ENCODE measurements around the gene IFT27.
"Not testable (repeated sequence)": the region's sequence is repeated elsewhere in the genome, so short reads cannot be mapped to it uniquely, and the experiment has no call there.

Gene IFT27

DNA sequence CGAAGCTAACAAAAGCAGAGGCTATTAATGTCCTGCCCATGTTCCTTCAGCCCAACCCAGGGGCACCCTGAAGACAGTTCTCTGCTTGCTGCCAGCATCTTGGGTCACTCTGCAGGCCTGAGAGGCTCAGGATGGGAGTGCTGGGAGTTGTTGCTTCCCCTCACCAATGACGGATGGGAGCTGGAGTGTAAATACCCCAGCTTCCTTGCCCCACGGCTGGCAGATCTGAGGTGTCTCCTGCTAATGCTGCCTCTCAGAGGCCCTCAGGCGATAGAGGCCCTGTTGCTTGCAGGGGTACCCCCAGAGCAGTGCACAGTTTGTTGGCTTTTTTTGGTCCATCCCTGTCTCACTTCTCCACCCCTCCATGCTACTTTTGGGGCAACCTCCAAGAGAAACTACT, 32.9 kb downstream of the IFT27 start:
- no peak for DNase-seq

DNA sequence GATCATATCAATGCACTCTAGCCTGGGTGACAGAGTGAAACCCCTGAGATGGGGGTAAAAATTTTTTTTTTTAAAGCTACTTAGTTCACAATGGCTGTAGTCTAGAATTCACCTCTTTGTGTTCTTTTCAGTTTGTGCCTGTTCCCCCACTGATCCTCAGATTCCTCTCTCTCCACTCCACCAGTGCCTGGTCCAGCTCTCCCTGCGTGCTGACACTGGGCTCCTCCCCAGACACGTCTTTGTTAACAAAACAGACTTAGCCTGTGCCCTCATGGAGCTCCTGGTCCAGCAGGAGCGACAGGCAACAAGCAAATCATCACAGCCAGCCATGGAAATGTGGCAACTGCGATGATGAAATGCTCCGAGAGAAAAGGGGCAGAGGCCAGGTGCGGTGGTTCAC, 34.0 kb downstream of the IFT27 start:
- no peak for DNase-seq

DNA sequence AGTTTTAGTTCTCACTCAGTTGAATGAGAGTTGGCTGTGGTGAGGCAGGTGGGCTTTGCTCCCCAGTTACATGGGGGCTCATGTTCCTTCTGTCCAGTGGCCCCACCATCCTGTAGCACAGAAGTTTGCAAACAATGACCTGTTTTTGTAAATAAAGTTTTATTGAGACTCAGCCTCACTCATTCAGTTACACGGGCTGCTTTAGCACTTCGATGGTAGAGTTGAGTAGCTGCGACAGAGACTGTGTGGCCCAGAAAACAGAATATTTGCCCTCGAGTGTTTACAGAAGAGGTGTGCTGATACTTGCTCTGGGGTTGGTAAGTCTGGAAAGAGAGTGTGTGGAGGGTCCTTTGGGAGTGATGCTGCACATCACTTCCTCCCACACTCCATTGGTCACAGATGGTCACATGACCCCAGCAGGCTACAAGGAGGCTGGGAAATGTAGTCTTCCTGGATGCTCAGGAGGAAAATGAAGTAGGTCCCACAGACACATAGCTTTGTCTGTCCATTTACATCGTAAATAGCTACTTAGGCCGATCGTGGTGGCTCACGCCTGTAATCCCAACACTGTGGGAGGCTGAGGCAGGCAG, 34.6 kb downstream of the IFT27 start:
- DNase-seq = peak; percentile 29

DNA sequence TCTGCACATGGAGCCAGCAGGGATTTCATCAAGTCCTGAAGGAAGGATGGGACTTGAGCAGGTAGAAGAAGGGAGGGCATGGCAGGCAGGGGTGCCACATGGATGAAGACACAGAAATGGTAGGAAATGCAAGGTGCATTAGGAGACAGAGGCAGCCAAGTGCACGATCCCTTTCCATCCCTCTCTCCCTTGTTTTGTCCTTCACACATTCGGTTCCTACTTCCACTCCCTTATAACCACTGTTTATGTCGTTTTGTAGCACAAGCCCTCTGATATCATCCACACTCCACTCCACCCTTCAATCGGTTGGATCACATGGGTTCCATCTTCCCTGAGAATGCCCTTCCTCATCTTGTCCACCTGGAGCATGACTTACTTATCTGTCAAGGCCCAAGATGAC, 35.2 kb downstream of the IFT27 start:
- DNase-seq = no peak

DNA sequence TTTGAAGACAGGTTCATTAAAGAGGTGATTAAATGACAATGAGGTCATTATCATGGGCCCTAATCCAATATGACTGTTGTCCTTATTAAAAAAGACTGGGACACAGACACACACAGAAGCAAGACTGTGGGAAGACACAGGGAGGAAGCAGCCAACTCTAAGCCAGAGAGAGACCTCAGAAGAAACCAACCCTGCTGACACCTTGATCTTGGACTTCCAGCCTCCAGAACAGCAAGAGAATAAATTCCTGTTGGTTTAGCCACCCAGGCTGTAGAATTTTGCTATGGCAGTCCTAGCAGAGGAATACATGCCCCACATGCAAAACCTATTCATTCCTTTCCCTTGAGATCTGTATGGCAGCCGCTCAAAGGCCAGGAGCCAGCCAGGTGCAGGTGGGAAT, 36.7 kb downstream of the IFT27 start:
- DNase-seq = no peak

DNA sequence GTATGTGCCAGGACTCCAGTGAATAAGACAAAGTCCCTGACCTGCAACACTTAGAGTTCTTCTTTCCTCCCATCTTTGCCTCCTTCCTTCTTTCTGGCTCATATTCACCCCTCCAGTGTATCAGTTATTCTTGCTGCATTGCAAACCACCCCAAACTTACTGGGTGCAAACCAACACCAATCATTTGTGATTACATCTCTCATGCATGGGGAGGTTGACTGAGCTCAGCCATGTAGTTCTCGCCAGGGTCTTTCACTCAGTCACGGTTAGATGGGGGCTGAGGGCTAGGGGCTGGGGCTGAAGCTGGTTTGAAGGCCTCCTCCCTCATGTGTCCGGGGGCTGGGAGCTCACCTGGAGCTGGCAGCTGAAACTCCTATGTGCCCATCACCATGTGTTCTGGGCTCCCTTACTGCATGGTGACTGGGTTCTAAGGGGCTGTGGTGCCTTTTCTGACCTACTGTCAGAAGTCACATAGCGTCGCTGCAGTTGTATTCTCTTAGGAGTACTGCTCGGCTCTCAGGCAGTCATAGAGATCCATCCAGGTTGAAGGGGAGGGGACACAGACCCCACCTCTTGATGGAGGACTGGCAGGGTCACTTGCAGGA, 37.4 kb downstream of the IFT27 start:
- DNase-seq = no peak

DNA sequence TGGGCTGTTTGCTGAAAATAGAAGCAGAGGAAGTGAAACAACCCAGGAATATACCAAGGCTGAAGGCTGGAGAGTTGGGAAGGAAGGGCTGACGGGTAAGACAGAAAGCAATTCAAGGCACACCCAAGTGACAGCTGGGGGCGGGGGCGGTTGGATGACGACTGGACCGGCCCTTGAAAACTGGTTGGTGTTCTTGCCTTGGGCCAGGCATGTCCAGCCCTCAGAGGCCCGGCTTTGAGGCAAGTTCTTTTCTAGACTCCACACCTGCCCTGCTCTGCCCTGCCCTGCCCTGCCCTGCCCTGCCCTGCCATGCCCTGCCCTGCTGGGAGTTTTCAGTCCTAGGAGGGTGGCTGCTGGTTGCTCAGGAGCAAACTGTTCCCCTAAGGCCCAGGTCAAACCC, 38.1 kb downstream of the IFT27 start:
- no peak for DNase-seq

DNA sequence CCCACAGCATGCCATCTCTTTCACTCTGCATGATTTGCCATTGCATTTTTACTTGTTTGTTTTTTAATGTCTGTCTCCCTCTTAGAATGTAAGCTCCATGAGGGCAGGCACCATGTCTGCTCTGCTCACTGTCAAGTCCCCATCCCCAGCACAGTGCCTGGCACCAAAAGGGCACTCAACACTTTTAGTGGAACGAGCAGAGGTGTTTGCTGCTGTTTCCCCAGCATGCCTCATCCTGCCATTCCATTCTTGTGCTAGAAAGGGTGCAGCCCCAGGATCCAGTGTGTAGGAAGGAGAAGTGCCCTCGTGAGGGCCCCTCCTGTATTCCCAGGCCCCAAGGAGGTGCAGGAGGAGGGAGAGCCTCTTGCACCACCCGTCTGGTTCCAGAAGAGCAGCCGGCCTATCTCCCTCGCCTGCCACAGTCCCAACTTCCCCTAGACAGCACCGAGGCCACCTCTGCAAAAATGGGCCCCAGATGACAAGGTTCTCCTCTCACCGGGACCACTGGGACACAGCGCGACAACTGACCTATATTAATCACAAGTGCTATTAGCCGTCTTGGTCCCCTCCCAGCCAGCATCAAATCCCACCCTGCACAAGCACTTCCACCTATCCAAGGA, 39.1 kb downstream of the IFT27 start:
- DNase-seq = no peak

DNA sequence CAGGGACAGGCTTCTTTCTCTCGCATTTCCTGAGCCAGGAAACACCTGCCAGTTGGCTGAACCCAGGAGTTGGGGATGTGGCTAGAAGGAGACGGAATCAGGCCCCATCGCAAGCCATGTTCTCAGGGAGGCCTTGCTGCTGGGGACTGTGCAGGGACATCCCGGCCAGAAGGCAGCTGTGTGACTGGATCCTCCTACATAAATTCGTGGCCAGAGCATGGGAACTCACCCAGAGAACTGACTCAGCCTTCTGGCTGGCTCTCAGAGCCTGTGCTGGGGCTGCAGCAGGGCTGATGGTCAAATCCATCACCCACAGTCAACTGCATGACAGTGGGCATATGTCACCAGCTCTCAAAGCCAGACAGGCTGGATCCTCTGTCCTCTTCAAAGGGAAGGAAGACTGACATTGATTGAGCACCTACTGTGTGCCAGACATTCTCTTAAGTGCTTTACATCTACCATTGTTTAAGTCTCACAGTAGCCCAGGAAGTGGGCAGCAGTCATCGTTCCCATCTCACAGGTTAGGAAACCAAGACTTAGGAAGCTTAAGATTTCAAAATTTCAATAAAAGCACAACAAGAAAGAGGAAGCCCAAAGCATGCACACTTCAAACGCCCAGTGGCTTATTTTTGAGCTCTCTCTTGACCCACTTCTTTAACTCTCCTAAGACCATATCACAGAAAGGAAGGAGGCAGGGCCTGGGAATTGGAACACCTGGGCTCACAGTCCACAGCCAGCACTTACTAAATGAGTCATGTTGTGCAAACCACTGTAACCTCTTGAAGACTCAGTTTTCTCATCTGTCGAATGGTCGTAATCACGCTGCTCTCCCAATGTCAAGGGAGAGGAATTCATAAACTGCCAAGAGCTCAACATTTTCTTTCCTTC, 41.5 kb downstream of the IFT27 start:
- no peak for DNase-seq

DNA sequence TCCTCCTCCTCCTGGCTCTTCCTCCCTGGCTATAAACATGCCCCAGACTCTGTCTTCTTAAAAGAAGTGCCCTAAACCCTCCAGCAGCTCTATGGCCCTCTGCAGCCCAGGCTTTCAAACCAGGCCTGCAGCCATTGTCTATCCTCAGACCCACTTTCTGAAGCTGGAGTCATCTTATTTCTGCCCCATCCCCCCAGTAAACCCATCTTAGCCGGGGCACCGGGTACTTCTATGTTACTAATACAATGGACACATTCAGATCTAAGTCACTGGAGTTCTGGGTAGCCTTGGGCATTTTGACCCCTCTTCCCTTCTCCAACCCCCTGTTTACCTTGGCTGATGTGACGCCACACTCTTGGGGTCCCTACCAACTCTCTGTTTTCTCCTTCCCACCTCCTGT, 42.6 kb downstream of the IFT27 start:
- no peak for DNase-seq

DNA sequence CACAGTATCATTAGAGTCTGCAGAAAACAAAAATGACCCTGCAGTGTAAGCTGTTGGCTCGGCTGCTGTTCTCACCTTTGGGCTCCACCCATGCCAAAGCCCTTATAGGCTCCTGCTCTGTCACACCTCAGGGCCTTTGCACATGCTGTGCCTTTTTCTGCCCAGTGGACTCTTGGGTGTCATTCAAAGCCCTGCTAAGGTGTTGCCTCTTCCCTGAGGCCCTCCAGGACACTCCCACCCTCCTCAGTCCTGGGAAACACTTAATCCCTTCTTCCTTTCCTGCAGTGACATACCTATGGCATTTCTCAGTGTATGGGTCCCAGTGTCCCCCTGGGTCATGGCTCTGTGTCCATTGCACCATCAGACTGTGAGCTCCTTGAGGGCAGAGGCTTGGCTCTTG, 43.3 kb downstream of the IFT27 start:
- no peak for DNase-seq

DNA sequence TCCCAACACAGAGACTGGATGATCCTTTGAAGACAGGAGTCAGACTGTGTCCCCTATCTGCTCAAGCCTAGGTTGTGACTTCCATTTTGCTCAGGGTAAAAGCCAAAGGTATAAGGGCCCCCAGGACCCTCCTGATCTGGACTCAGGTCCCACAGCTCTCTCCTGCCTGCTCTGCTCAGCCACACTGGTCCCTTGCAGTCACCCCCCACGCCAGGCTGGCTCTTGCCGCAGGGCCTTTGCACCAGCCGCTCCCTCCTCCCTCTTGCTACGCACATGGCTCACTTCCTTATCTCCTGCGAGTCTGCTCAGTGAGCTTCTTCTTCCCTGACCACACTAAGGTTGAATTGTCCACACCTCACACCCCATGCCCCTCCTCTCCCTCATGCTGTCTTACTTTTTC, 44.0 kb downstream of the IFT27 start:
- no peak for DNase-seq

DNA sequence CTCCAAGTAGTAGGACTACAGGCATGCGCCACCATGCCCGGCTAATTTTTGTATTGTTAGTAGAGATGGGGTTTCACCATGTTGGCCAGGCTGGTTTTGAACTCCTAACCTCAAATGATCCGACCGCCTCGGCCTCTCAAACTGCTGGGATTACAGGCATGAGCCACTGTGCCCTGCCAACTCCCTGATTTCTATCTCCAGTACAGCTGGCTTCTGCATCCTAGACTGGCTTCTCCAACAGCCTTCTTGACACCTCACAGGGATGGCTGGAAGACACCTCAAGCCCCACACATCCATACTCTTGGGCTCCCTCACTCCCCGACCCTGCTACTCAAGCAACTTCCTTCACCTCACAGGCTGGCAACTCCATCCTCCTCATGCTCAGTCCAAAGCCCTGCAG, 44.6 kb downstream of the IFT27 start:
- not testable (repeated sequence) for DNase-seq

DNA sequence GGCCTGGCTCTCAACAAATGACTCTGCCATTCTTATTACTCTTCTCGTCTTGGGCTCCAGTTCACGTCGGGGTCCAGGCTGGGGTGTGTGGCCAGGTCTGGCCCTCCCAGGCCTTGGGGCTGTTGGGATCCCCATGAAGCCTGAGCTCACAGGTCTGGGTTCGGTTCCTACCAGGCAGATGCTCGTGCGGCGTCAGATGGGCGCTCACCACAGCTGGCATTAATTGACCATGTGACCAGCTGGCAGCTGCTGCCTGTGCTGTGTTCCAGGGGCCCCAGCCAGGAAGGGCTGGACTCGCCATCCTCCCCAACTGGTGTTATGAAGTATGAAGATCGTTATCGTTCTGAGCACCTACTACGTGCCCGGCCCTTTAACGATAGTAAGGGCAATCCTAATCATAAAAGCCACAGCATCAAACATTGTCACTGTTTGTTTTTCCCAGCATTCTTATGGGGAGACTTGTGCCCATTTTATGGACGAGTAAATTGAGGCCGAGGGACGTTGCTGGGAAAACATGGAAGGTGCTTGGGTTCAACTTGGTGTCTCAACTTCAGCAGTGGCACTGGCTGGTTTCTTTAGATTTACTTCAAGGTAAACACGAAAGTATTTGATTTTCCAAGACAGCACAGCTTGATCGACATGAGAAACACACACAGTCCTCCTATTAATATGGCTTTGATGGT, 45.6 kb downstream of the IFT27 start:
- no peak for DNase-seq

DNA sequence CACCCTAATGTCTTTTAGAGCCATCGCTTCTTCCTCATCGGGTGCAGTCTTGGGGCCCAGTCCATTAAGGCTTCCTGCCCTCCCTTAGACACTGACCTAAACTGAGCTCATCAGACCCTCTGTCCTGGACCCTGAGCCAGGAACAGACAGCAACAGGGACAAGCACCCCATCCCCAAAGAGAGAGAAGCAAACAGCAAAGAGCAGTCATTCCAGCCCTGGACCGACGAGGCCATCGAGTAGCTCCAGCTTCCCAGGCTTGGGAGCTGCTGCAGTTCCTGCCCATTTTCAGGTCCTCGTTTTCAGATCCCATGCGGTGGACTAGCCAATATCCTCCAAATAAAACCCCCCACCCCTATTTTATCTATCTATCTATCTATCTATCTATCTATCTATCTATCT, 46.6 kb downstream of the IFT27 start:
- no peak for DNase-seq

DNA sequence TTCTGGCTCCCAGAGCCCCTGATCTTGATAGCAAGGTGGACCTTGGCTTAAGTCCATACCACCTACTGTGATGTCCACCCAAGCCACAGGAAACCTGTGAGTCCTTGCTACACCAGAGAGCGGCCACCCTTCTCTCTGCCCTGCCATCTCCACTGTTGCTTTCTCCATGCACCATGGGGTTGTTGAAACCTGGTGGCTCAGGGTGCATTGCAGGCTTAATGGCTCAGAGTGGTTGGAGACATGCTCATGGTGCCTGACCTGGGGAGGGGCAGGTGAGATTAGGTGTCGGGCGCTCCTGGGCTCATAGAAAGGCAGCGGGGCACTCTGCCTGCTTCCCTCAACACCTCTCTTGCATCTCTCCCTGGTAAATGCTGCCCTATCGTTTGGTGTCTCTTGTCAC, 47.4 kb downstream of the IFT27 start:
- no peak for DNase-seq

DNA sequence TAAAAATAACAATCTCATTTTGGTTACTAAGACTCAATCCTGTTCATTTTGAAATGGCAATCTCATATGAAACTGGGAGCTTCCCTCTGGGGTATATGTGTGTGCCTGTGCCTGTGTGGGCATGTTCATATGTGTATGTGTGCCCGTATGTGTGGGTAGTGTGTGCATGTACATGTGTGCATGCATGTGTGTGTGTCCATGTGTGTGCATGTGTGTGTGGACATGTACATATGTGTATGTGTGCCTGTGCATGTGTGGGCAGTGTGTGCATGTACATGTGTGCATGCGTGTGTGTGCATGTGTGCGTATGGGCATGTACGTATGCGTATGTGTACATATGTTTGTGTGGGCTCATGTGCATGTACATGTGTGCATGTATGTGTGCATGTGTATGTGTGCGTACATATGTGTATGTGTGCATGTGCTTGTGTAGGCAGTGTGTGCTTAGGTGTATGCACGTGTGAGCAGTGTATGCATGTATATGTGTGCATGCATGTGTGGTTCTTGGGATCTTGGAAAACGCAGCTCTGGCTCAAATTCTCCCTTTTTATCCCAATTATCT, 47.9 kb downstream of the IFT27 start:
- DNase-seq = no peak

DNA sequence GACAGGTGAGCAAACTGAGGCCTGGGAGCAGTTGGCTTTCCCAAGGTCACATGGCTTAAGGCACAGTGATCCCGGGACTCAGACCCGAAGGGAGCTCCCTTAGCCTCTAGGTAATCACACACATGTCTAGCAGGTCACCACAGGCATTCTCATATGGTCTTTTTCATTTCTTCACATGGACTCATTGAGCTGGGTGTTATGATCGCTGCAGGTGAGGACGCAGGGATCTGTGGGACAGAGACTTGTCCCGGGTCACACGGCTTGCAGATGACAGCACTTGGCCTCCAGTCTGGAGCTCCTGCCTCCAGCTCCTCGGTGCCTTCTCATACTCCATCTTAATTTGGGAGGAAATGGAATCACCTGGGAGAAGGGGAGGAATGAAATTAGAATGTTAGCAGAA, 48.8 kb downstream of the IFT27 start:
- DNase-seq = no peak

DNA sequence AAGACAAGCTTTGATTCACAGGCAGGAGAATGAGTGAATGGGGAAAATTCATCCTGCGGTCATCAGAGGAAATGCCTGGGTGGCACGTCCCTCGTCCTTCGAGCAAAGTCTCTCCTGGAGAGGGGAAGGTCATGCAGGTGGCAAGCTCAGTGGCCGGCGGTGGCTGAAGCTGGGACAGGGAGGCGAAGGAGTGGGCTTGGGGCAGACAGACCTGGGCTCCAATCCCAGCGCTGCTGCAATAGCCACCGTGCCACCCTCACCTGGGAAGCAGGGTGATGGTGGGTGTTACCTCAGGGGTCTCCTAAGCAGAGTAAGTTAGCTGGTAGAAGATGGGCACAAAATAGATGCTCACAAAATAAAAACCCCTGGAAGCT, 49.9 kb downstream of the IFT27 start:
- DNase-seq = no peak

DNA sequence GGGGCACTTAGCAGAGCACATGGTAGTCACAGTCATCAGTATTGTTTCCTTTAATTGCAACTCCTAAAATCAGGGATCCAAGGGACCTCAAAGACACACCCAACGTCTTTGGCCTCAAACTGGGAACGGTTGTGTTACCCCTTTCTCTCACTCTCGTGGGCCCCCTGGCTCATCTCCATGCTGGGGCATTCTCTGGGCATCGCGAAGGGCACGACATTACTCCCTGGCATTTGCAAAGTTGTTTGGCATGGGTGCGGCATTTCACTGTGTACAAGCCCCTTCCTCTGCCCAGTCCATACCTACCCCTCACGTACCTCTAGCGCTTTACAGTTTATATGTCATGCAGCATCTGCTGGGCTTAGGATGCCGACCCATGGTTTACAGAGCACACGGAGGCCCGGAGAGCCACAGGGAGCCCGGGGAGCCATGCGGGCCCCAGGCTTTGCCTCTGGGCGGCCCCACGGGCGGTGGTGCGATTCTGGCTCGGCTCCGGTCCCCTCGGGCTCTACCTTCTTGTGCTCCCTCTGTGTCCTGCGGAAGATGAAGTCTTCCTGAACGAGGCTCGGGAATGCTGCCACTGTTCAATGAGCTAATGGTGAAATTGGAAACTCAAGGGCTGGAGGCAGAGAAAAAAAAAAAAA, 50.4 kb downstream of the IFT27 start:
- no peak for DNase-seq

DNA sequence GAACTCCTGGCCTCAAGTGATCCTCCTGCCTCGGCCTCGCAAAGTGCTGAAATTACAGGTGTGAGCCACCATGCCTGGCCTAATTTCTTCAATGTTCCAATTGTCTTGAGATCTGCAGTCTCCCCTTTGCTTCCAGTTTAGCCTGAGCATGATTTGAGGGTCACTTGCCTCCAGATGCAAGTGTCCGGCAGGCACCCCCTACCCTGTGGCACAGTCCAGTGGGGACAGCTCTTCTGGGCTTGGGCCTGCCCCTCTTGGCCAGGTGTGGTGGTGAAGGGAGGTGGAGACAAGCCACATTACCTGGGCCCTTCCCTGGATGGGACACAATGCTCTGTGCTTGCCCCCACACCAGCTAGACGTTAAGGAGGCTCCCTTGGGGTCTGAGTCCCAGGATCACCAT, 51.1 kb downstream of the IFT27 start:
- no peak for DNase-seq

DNA sequence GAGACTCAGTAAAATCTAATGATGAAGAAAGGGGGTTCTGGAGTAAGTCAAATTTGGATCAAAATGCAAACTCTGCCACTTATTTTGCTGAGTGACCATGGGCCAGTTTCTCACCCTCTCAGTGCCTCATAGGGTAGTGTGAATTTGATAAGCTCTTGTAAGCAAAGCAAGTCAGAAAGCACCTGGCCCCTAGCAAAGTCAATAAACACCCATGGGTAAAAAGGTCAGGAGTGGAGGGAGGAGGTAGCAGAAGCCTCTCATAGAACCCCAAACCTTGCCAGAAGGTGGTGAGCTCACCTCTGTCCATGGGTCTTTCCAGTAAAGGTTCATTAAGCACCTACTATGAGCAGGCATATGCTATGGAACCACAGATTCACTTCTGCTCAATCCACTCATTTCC, 53.9 kb downstream of the IFT27 start:
- no peak for DNase-seq

DNA sequence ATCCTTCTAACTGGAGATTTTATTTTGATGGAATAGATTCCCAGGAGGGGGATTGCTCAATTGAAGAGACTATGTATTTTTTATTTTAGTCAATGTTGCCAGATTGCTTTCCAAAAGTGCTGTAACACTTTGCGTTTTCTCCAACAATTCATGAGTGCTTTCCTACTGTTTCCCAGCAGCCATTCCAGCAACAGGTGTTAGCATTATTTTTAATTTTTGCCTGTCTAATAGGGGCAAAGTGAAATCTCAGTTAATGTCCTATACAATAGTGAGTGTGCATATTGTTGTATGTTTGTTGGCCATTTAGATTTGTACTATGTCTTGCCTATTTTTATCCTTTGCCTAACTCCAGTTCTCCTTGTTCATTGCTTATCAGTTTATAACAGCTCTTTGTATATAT, 60.3 kb downstream of the IFT27 start:
- no peak for DNase-seq
